H54 (cell line): Measurements from ENCODE around the gene HDAC4.

Experiments used
- DNase-seq: peaks from one replicate; pipeline ENCODE4 v3.0.0; 2011; ENCODE audit warnings: low spot score, mixed read lengths; ENCODE audit not compliant: insufficient read length
- FAIRE-seq: peaks from 3 replicates; lab custom pipeline; 2011; peaks lifted over from hg19 to GRCh38; lab: Jason Lieb, UNC
- POLR2A ChIP-seq: IDR thresholded peaks from 2 replicates; pipeline ENCODE4 v1.6.1; 2011; ENCODE audit warnings: low read depth, mild to moderate bottlenecking, low read length

HDAC4 gene

GRCh38 chr2:239201884-239202283 is 198.9 kb downstream of the HDAC4 start:
- FAIRE-seq (no peak), DNase-seq (no peak)
- TF ChIP-seq POLR2A = no peak

GRCh38 chr2:239201531-239201876 is 199.3 kb downstream of the HDAC4 start:
- no peak for FAIRE-seq
- DNase-seq = no peak
- TF ChIP-seq POLR2A = no peak

- no peak for DNase-seq
- FAIRE-seq = no peak
- no peak for TF ChIP-seq POLR2A
These were observed 199.9 kb downstream of the HDAC4 start for GRCh38 chr2:239200646-239201530.

GRCh38 chr2:239199041-239199768 is 201.6 kb downstream of the HDAC4 start:
- no peak for DNase-seq
- FAIRE-seq = no peak
- TF ChIP-seq POLR2A = no peak

DNA sequence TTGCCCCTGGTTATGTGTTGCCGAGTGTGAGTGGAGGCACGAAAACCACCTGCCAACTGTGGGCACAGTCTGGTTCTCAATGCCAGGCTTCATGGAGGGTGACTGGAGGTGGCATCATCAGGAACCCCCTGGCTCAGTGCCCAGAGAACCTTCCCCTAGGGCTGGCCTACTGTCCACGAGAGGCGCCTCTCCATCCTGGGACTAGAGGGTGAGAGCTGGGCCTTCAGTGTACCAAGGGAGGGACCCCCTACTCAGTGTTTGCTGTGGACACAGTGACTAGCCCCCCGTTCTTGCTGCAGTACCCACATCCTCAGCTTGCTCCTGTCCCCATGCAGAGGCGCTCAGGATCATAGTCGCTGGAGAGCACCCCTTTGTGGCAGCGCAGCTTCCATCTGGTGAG is 202.6 kb downstream of the HDAC4 start:
- FAIRE-seq (no peak), DNase-seq (no peak)

DNA sequence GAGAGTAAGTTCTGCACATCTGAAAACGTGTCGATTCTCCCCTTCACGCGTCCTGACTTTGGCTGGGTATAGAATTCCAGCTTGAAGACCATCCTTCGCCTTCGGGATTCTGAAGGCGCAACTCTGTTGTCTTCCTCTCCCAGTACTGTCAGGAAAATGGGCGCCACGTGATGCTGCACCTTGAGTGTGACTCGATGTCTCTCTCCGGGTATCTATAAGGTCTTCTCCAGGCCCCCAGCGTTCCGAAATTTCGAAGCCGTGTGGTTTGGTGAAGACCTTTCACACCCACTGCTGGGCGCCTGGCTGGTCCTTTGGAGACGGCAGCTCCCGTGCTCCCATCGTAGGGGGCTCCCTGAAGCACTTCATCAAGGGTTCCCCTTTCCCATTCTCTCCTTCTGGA is 203.7 kb downstream of the HDAC4 start:
- FAIRE-seq (no peak), DNase-seq (no peak)
- no peak for TF ChIP-seq POLR2A

More for the DNA sequence above, 202.6 kb downstream of the HDAC4 start:
- TF ChIP-seq POLR2A = no peak

DNA sequence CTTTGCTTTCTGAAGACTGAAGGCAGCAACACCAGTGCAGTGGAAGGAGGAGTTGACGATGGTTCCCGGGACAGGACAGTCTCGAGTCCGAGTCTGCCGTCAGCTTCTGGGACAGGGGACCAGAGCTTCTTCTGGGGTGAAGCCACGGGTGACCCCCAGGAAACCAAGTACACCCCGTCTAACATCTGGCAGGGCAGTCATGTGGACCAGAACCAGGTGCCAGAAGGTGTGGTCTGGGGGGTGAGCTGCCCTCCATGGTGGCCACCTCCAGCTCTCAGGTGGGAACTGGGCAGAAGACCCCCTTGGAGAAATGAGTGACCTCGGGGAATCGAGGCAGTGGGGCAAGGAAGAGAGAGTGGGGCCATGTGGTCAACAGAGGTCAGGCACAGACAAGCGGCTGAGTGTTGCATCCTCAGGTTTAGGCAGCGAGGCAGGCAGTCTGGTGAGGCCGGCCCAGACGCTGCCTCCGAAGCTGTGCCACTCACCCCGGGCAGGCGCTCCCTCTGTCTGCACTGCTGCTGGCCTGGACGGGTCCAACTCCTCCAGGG is 204.3 kb downstream of the HDAC4 start:
- FAIRE-seq (no peak), DNase-seq (no peak)
- TF ChIP-seq POLR2A = no peak

GRCh38 chr2:239195992-239196391 is 204.8 kb downstream of the HDAC4 start:
- TF ChIP-seq POLR2A = no peak
- no peak for FAIRE-seq

GRCh38 chr2:239195318-239195871 is 205.4 kb downstream of the HDAC4 start:
- DNase-seq = no peak
- FAIRE-seq = no peak

More at GRCh38 chr2:239195992-239196391, 204.8 kb downstream of the HDAC4 start:
- DNase-seq = no peak

GRCh38 chr2:239194731-239195317 is 206.0 kb downstream of the HDAC4 start:
- no peak for TF ChIP-seq POLR2A
- no peak for DNase-seq
- FAIRE-seq = no peak

More at GRCh38 chr2:239195318-239195871, 205.4 kb downstream of the HDAC4 start:
- no peak for TF ChIP-seq POLR2A

- TF ChIP-seq POLR2A = no peak
- no peak for FAIRE-seq
- no peak for DNase-seq
These were observed 206.7 kb downstream of the HDAC4 start for GRCh38 chr2:239193925-239194677.

- TF ChIP-seq POLR2A = no peak
- no peak for FAIRE-seq
- DNase-seq = no peak
These were observed 207.4 kb downstream of the HDAC4 start for GRCh38 chr2:239193401-239193811.

DNA sequence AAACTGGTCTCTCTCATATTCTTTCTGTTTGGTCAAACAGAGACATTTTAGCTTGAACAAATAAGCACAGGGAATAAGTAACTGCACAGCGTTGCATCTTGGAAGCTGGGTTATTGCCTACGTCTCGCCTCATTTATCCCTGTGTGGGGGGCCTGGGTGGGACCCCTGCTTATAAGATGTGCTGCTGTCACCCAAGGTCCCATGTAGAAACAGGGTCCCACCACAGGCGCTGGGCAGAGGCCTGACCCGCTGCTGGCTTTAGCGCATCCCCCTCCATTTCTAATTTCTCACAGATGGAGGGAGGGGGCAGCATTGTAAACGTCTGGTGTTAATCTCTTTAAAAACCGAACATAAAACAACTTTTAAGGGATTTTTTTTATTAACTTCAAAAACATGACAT is 207.8 kb downstream of the HDAC4 start:
- DNase-seq (no peak), FAIRE-seq (no peak)
- no peak for TF ChIP-seq POLR2A
